Brain microvascular endothelial cell (primary cell): ENCODE results near the gene KRT35.

Experiments
- DNase-seq: peaks from one replicate; pipeline ENCODE4 v3.0.0-alpha.2; 2020
- H3K27ac ChIP-seq: fragments of 250-450 bp; sonication (Bioruptor Pico); 2 replicates; pipeline ENCODE4 v1.5.1; 2020; ENCODE audit warnings: mild to moderate bottlenecking, moderate library complexity
- H3K27me3 ChIP-seq: fragments of 250-450 bp; sonication (Bioruptor Pico); replicated peaks from 2 replicates; pipeline ENCODE4 v1.5.1; 2020; ENCODE audit warnings: mild to moderate bottlenecking
- H3K36me3 ChIP-seq: fragments of 250-450 bp; sonication (Bioruptor Pico); replicated peaks from 2 replicates; pipeline ENCODE4 v1.5.1; 2020; ENCODE audit warnings: mild to moderate bottlenecking
- H3K4me3 ChIP-seq: 2 replicates; pipeline ENCODE4 v1.5.1; 2011; ENCODE audit warnings: low read depth, mild to moderate bottlenecking, control low read depth, low read length, moderate library complexity
- CTCF ChIP-seq: IDR thresholded peaks from 2 replicates; pipeline ENCODE4 v1.5.1; 2011; ENCODE audit warnings: low read depth, mild to moderate bottlenecking, moderate library complexity, low read length, control low read depth, inconsistent platforms; ENCODE audit errors: missing control alignments
- in situ Hi-C: cut with HindIII; loops from 2 replicates; pipeline ENCODE4 v1.10.0; 2017; ENCODE audit warnings: low sequenced_read_pairs, low pct_ligation_motif_present

KRT35 gene

DNA sequence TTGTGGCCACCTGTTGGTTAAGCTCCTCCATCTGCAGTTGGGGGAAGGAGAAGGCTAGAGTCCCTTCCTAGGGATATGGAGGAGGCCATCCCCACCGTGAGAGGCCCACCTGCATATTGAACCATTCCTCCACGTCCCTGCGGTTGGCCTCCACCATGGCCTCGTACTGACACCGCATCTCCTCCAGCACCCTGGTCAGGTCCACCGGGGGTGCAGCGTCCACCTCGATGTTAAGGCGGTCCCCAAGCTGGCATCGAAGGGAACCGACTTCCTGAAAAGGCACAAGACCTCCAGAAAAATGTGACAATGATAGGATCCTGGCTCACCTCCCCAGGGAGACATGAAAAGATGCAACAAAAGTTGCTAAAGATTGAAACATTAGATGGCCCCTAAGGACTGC is 16.8 kb downstream of the KRT35 start:
- in situ Hi-C loops: no loop called here
- no peak for DNase-seq
- Histone ChIP-seq H3K27me3 (no peaks in the 10 kb centered on the region), H3K36me3 (no peaks in the 10 kb centered on the region), H3K4me3 (no peak overlapping the region), H3K27ac (no peak overlapping the region)
- TF ChIP-seq CTCF: no peak

GRCh38 chr17:41463746-41464145 is 17.2 kb downstream of the KRT35 start:
- no peak for TF ChIP-seq CTCF
- in situ Hi-C loops: no loop called here
- H3K27ac ChIP-seq: no peak overlapping the region
- H3K4me3 ChIP-seq: no peak overlapping the region
- no peaks in the 10 kb centered on the region for H3K27me3 ChIP-seq
- no peak for DNase-seq
- H3K36me3 ChIP-seq: no peaks in the 10 kb centered on the region

DNA sequence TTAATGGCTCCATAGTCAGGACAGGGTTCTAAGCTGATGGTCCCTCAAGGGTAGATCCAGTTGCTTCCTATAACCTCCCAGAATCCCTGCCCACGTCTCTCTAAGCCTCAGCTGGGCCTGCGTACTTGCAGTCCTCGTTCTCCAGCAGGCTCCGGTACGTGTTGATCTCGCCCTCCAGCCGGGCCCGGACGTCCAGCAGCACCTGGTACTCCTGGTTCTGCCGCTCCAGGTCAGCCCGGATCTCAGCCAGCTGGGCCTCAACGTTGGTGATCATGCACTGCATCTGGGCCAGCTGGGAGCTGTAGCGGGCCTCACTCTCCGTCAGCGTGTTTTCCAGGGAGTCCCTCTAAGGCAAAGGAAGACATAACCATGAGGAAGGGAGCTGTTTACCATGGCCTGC is 18.2 kb downstream of the KRT35 start:
- no peaks in the 10 kb centered on the region for H3K27me3 ChIP-seq
- in situ Hi-C loops: no loop called here

DNA sequence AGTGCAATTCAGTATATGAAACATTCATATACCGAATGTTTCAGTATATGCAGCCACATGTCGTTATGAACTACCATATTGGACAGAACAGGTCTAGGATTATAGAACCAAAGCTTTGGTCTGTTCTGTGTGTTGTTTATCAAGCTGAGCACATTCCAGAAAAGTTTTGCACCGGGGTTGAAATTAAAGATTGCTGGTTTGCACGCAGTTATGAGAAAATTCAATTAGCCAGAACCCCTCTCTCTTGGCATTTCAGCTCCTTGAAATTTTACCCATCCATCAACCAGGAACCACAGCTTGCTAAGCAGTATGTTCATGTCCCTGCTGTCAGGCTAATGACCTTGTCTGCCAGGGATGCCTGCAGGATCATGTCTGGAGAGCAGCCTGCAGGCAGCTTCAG is 23.3 kb downstream of the KRT35 start:
- no peak for TF ChIP-seq CTCF
- Histone ChIP-seq H3K27ac (no peak overlapping the region), H3K36me3 (no peaks in the 10 kb centered on the region), H3K4me3 (no peak overlapping the region), H3K27me3 (no peaks in the 10 kb centered on the region)
- DNase-seq: no peak
- in situ Hi-C loops: no loop called here

More for the DNA sequence above, 18.2 kb downstream of the KRT35 start:
- no peak overlapping the region for H3K27ac ChIP-seq
- no peak for DNase-seq
- no peaks in the 10 kb centered on the region for H3K36me3 ChIP-seq
- no peak for TF ChIP-seq CTCF
- no peak overlapping the region for H3K4me3 ChIP-seq

DNA sequence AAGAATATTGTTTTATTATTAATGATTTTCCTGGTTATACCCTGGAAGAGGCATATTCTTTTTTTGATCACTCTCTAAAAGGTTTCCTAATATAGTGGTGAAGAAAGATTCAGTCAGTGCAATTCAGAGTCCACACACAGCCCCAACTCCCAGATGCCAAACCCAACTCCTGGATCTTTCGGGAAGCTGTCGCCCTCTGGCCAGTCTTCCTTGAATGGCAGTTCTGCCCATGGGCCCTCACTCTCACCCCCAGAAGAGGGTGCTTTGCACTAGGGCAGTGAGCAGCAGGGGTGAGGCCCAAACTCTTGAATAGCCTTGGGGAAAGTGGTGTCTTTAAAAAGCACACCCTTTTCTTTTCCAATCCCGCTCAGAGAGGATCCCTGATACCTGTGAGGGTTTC is 24.7 kb downstream of the KRT35 start:
- no peak overlapping the region for H3K4me3 ChIP-seq
- H3K27me3 ChIP-seq: no peaks in the 10 kb centered on the region
- H3K27ac ChIP-seq: no peak overlapping the region
- DNase-seq: no peak
- in situ Hi-C loops: no loop called here
- TF ChIP-seq CTCF: peak; percentile 46
- H3K36me3 ChIP-seq: no peaks in the 10 kb centered on the region

- TF ChIP-seq CTCF: no peak
- in situ Hi-C loops: no loop called here
These were observed 25.7 kb downstream of the KRT35 start for GRCh38 chr17:41455236-41455635.

More at GRCh38 chr17:41455236-41455635, 25.7 kb downstream of the KRT35 start:
- H3K36me3 ChIP-seq: no peaks in the 10 kb centered on the region
- no peak overlapping the region for H3K4me3 ChIP-seq
- H3K27ac ChIP-seq: no peak overlapping the region
- no peak for DNase-seq
- H3K27me3 ChIP-seq: no peaks in the 10 kb centered on the region
